Neural cell (in vitro differentiated cells): ENCODE results near the gene AGL. TPM values are rescaled to one million over a fixed set of nuclear protein-coding genes. Genes with fewer than 3 reads are reported as not detected.

Experiments used
- H2AFZ ChIP-seq: fragments of 200-600, 300-800 bp; sonication (generic), shearing (Covaris generic); 2 replicates; pipeline ENCODE4 v1.6.0; 2014; ENCODE audit warnings: low read depth, mild to moderate bottlenecking, antibody characterized with exemption, low read length, moderate library complexity
- H3F3A ChIP-seq: fragments of 200-600 bp; shearing (Covaris generic); 2 replicates; pipeline ENCODE4 v1.6.1; 2016; ENCODE audit warnings: mild to moderate bottlenecking, moderate library complexity, mixed read lengths, antibody characterized with exemption, low read length; ENCODE audit not compliant: insufficient read depth, poor library complexity, severe bottlenecking
- H3K27ac ChIP-seq: fragments of 200-600, 300-800 bp; sonication (generic), shearing (Covaris generic); 2 replicates; pipeline ENCODE4 v1.5.1; 2014; ENCODE audit warnings: mild to moderate bottlenecking, low read length, moderate library complexity
- H3K27me3 ChIP-seq: fragments of 300-800, 200-600 bp; sonication (generic), shearing (Covaris generic); 2 replicates; pipeline ENCODE4 v1.6.0; 2014; ENCODE audit warnings: mild to moderate bottlenecking, low read depth, low read length, moderate library complexity; ENCODE audit not compliant: insufficient read depth
- H3K36me3 ChIP-seq: fragments of 300-800, 200-600 bp; sonication (generic), shearing (Covaris generic); 2 replicates; pipeline ENCODE4 v1.5.1; 2014; ENCODE audit warnings: mild to moderate bottlenecking, antibody characterized with exemption, low read length, moderate library complexity; ENCODE audit not compliant: insufficient read depth
- H3K4me2 ChIP-seq: fragments of 300-800, 200-600 bp; sonication (generic), shearing (Covaris generic); 2 replicates; pipeline ENCODE4 v1.6.0; 2014; ENCODE audit warnings: mild to moderate bottlenecking, low read length
- H3K4me3 ChIP-seq: fragments of 300-800, 200-600 bp; sonication (generic), shearing (Covaris generic); 2 replicates; pipeline ENCODE4 v1.5.1; 2014; ENCODE audit warnings: mild to moderate bottlenecking, low read length, moderate library complexity
- H3K79me2 ChIP-seq: fragments of 200-600 bp; shearing (Covaris generic); replicated peaks from 2 replicates; pipeline ENCODE4 v1.6.0; 2014; ENCODE audit warnings: mild to moderate bottlenecking, low read length, moderate library complexity; ENCODE audit not compliant: insufficient read depth
- H3K9ac ChIP-seq: fragments of 300-800, 200-600 bp; sonication (generic), shearing (Covaris generic); 2 replicates; pipeline ENCODE4 v1.6.1; 2016; ENCODE audit warnings: mild to moderate bottlenecking, low read length, mixed read lengths
- H3K9me2 ChIP-seq: fragments of 200-600 bp; shearing (Covaris generic); 2 replicates; pipeline ENCODE4 v1.6.1; 2016; ENCODE audit warnings: mild to moderate bottlenecking, low read length, mixed read lengths; ENCODE audit not compliant: insufficient read depth
- H3K9me3 ChIP-seq: fragments of 200-600, 300-800 bp; sonication (generic), shearing (Covaris generic); 2 replicates; pipeline ENCODE4 v1.6.1; 2016; ENCODE audit warnings: mild to moderate bottlenecking, mixed run types, low read length, moderate library complexity, mixed read lengths
- H4K20me1 ChIP-seq: fragments of 200-600 bp; shearing (Covaris generic); 2 replicates; pipeline ENCODE4 v1.6.1; 2016; ENCODE audit warnings: mild to moderate bottlenecking, mixed run types; ENCODE audit not compliant: insufficient read depth
- EP300 ChIP-seq: fragments of 450-650 bp; conservative IDR thresholded peaks from 2 replicates; pipeline ENCODE4 v1.6.1; 2014; ENCODE audit warnings: antibody characterized with exemption, mild to moderate bottlenecking, moderate library complexity; ENCODE audit not compliant: poor library complexity, severe bottlenecking
- EZH2 ChIP-seq: fragments of 200-600, 300-800 bp; shearing (Covaris generic), sonication (generic); IDR thresholded peaks from 2 replicates; pipeline ENCODE4 v1.6.1; 2014; ENCODE audit warnings: antibody characterized with exemption, low read length, borderline replicate concordance, mild to moderate bottlenecking; ENCODE audit not compliant: insufficient read depth, poor library complexity, severe bottlenecking
- MXI1 ChIP-seq: fragments of 450-650 bp; conservative IDR thresholded peaks from 2 replicates; pipeline ENCODE4 v1.6.1; 2014; ENCODE audit warnings: antibody characterized with exemption, mild to moderate bottlenecking; ENCODE audit not compliant: poor library complexity, severe bottlenecking
- POLR2AphosphoS5 ChIP-seq: IDR thresholded peaks from 2 replicates; pipeline ENCODE4 v1.6.1; 2012
- RAD21 ChIP-seq: fragments of 450-650 bp; conservative IDR thresholded peaks from 2 replicates; pipeline ENCODE4 v1.6.1; 2014; ENCODE audit warnings: antibody characterized with exemption, mild to moderate bottlenecking, moderate library complexity
- SMC3 ChIP-seq: fragments of 450-650 bp; conservative IDR thresholded peaks from 2 replicates; pipeline ENCODE4 v1.6.1; 2014; ENCODE audit warnings: antibody characterized with exemption, mild to moderate bottlenecking, moderate library complexity; ENCODE audit not compliant: poor library complexity
- TAF1 ChIP-seq: IDR thresholded peaks from 2 replicates; pipeline ENCODE4 v1.6.1; 2012; ENCODE audit warnings: low read depth
- polyA plus RNA-seq: library from polyadenylated mRNA; depleted of rRNA; stranded (reverse); fragments of >200 nt; gene quantifications from 2 replicates; pipeline ENCODE4 v1.2.3, GENCODE V29; 2014
- TF ChIP-seq, protein P1 (sequence below): fragments of 450-650 bp; IDR thresholded peaks from 2 replicates; pipeline ENCODE4 v1.5.1; 2014; ENCODE audit warnings: antibody characterized with exemption, mild to moderate bottlenecking, moderate library complexity; ENCODE audit not compliant: poor library complexity, severe bottlenecking
- TF ChIP-seq, protein P2 (sequence below): IDR thresholded peaks from 2 replicates; pipeline ENCODE4 v1.6.1; 2012; ENCODE audit warnings: borderline replicate concordance

Gene AGL
- polyA plus RNA-seq, 1 donor from 2014 or later = 17.7 TPM

DNA sequence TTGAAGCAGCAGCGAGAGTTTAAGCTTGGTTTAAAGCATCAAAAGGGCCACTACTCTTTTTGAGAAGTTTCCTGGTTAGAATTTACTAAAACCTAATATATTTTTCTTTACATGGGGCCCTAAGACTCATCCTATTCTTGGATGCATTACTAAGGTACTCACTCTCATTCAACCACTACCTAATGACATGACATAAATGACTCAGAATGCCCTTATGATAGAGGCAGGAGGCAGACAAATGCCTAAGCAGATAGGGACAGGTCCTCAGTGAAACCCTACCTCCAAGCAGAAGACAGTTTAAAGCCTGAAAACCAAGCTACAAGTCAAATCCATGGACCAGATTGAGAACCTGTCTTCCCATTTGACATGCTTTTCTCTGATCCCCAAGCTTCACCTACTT lies 85.4 kb downstream of the AGL start:
- TF ChIP-seq, protein P1, sequence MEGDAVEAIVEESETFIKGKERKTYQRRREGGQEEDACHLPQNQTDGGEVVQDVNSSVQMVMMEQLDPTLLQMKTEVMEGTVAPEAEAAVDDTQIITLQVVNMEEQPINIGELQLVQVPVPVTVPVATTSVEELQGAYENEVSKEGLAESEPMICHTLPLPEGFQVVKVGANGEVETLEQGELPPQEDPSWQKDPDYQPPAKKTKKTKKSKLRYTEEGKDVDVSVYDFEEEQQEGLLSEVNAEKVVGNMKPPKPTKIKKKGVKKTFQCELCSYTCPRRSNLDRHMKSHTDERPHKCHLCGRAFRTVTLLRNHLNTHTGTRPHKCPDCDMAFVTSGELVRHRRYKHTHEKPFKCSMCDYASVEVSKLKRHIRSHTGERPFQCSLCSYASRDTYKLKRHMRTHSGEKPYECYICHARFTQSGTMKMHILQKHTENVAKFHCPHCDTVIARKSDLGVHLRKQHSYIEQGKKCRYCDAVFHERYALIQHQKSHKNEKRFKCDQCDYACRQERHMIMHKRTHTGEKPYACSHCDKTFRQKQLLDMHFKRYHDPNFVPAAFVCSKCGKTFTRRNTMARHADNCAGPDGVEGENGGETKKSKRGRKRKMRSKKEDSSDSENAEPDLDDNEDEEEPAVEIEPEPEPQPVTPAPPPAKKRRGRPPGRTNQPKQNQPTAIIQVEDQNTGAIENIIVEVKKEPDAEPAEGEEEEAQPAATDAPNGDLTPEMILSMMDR = no peak
- TF ChIP-seq EP300 (no peak), MXI1 (no peak), RAD21 (no peak), TAF1 (no peak), SMC3 (no peak), EZH2 (no peak), POLR2AphosphoS5 (no peak)
- TF ChIP-seq, protein P2, sequence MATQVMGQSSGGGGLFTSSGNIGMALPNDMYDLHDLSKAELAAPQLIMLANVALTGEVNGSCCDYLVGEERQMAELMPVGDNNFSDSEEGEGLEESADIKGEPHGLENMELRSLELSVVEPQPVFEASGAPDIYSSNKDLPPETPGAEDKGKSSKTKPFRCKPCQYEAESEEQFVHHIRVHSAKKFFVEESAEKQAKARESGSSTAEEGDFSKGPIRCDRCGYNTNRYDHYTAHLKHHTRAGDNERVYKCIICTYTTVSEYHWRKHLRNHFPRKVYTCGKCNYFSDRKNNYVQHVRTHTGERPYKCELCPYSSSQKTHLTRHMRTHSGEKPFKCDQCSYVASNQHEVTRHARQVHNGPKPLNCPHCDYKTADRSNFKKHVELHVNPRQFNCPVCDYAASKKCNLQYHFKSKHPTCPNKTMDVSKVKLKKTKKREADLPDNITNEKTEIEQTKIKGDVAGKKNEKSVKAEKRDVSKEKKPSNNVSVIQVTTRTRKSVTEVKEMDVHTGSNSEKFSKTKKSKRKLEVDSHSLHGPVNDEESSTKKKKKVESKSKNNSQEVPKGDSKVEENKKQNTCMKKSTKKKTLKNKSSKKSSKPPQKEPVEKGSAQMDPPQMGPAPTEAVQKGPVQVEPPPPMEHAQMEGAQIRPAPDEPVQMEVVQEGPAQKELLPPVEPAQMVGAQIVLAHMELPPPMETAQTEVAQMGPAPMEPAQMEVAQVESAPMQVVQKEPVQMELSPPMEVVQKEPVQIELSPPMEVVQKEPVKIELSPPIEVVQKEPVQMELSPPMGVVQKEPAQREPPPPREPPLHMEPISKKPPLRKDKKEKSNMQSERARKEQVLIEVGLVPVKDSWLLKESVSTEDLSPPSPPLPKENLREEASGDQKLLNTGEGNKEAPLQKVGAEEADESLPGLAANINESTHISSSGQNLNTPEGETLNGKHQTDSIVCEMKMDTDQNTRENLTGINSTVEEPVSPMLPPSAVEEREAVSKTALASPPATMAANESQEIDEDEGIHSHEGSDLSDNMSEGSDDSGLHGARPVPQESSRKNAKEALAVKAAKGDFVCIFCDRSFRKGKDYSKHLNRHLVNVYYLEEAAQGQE = no peak
- no peaks in the 10 kb centered on the region for H3K9me3 ChIP-seq
- no peaks in the 10 kb centered on the region for H3F3A ChIP-seq
- H3K9me2 ChIP-seq = no peaks in the 10 kb centered on the region
- H3K4me2 ChIP-seq = no peak overlapping the region
- no peak overlapping the region for H3K9ac ChIP-seq
- H4K20me1 ChIP-seq = no peaks in the 10 kb centered on the region
- no peak overlapping the region for H3K4me3 ChIP-seq
- no peak overlapping the region for H2AFZ ChIP-seq
- H3K27ac ChIP-seq = no peak overlapping the region
- H3K36me3 ChIP-seq = no peaks in the 10 kb centered on the region
- H3K79me2 ChIP-seq = no peaks in the 10 kb centered on the region
- no peaks in the 10 kb centered on the region for H3K27me3 ChIP-seq

DNA sequence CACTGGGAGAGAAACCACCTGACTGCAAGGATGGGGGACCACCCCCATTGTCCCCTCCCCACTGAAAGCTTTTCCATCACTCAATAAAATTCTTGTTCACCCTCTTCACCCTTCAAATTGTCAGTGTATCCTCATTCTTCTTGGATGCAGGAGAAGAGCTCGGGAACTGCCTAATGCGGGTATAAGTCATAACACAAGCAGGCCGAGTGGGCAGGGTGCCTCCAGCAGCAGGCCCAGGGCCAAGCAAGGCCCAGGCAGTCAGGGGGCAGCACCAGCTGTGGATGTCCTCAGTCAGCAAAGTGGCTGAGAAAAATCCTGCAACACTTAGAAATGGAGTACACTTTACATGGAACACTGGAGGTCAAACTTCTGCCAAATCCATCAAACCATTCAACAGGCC lies 85.9 kb downstream of the AGL start:
- Histone ChIP-seq H3K9me2 (no peaks in the 10 kb centered on the region), H3K79me2 (no peaks in the 10 kb centered on the region), H3K27me3 (no peaks in the 10 kb centered on the region), H4K20me1 (no peaks in the 10 kb centered on the region), H3K9me3 (no peaks in the 10 kb centered on the region), H3K9ac (no peak overlapping the region), H2AFZ (no peak overlapping the region), H3K4me2 (no peak overlapping the region), H3F3A (no peaks in the 10 kb centered on the region), H3K4me3 (no peak overlapping the region), H3K36me3 (no peaks in the 10 kb centered on the region), H3K27ac (no peak overlapping the region)
- TF ChIP-seq RAD21 (no peak), EP300 (no peak), SMC3 (no peak), MXI1 (no peak), EZH2 (no peak)
- TF ChIP-seq, protein P2 = no peak
